Measurements from ENCODE around the gene UBE2I.

UBE2I gene

DNA sequence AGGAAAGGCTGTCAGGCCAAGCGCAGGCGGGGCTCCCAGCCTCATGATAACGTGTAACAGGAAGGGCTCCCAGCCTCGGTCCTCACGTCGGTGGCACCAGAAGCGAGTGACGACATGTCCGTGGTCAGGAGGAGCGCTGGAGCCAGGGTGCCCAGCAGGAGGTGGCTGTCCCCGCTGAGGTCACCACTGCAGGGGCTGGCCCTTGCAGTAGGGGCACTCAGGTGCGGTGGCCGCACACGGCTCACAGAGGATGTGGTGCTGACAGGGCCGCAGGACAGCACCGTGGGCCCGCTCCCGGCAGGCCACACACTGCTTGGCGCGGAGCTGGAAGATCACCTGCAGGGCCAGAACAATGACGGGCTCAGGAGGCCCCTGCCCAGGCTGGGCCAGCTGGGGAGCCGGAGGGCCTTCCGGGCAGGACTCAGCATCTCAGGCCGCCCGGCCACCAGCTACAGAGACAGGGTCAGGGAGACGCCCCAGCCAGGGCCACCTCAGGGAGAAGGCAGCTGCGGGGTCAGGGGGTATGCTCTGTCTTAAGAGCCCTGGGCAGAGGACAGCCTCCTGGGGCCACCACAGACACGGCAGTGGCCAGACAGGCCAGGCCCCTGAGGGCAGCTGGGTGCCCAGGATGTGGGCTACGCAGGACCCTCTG, 56.8 kb downstream of the UBE2I start:
- FAIRE-seq = no peak

DNA sequence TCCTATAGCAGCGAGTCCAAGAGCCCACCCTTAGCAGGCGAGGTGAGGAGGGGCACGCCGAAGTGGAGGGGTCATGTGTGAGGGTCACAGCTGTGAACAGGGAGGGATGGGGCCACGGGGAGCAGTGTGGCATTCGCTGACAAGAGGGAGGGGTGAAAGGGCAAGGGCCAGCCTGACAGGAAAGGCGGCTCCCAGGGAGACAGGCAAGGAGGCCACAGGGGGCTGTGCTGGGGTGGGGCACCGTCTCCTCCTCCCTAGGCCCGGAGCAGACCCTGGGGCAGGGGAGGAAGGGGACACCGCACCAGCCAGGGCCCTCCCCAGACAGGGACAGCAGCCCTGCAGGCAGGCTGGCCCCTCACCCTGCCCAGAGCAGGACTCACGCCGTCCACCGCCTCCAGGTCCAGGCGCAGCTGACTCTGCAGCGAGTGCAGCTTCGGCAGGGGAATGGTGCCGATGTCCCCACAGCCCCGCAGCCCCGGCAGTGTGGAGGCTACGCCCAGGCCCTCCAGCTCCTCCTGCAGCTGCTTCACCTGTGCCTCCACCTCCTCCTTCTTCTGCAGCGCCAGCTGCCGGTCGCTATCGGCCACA, 57.4 kb downstream of the UBE2I start:
- FAIRE-seq = no peak

DNA sequence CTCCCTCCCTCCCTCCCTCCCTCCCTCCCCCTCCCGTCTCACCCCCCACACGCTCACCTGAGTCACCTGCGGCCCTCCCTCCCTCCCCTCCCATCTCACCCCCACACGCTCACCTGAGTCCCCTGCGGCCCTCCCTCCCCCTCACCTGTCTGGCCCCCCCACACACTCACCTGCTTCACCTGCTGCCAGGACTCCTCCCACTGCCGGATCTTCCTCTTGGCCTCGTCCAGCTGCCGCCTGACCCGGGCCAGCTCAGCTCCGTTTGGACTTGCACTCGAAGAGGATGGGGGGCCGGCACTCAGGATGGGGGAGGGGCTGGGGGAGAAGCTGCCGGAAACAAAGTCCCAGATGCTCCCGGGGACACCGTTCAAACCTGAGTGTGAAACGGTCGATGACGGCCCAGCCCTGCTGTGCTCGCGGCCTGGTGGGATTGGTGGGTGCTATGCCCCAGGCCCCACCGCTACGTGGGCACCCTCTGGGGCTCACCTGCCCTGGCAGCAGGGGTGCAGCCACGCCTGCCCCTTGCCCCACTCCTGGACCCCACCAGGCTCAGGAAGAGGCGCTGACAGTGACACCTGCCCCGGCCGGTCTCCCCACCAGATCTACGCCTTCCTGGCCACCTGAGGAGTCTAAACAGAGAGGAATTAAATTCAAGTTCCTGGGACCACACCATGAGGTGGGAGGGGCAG, 58.2 kb downstream of the UBE2I start:
- no peak for FAIRE-seq

DNA sequence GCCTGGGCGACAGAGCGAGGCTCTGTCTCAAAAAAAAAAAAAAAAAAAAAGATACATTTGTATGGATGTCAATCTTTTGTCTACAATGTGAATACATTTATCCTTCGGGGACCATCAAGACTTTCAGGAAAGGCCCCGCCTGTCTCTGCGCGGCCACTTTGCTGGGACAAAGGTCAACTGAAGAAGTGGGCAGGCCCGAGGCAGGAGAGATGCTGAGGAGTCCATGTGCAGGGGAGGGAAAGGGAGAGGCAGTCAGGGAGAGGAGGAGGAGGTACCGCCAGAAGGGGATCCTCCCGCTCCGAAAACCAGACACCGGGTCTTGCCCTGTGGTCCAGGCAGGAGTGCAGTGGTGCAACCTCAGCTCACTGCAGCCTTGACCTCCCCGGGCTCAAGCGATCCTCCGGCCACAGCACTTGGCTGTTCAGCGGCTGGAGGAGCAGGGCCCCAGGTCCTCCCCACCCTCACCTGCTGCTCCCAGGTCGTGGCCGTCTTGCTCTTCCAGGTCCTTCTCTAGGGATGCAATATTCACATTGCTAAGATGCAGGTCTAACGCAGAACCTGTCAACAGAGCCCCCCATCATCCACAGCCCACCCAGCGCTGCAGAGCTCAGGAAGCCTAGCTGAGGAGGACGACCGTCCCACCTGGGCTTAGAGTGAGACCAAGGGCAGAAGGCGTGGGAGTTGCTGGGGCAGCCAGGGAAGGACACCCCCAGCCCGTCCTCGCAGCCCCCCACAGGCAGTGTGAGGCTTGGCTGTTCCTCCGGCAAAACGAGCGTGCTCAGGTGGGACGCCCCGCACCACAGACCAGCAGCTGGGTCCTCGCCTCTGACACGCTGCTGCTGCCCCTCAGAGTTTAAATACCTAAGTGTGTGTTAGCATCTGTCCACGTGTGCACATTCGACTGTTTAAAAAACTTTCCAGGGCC, 61.9 kb downstream of the UBE2I start:
- no peak for FAIRE-seq

DNA sequence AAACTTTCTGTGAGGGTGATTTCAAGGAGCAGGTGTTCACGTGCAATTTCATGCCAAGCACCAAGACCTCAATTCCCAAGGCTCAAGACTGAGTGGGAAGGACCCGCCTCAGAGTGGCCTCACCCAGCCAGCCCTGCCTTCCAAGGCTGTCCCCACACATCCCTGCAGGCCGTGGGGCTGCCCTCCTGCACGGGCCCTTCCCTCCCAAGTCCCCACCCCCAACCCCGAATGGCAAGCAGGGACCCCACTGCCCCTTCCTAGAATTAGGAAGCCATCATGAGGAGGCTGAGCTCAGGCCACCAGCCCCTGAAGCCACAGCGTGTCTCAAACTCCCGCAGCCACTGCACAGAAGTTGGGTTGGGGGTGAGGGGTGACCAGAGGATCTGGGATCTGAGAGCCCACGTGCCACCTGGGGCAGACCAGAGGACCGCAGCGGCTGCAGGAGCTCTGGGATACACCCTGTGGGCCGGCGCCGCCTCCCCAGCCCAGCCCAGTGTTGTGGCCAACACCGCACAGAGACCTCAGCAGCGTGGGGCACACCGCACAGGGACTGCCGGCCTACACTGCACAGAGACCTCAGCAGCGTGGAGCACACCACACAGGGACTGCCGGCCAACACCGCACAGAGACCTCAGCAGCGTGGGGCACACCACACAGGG, 63.0 kb downstream of the UBE2I start:
- FAIRE-seq = no peak

DNA sequence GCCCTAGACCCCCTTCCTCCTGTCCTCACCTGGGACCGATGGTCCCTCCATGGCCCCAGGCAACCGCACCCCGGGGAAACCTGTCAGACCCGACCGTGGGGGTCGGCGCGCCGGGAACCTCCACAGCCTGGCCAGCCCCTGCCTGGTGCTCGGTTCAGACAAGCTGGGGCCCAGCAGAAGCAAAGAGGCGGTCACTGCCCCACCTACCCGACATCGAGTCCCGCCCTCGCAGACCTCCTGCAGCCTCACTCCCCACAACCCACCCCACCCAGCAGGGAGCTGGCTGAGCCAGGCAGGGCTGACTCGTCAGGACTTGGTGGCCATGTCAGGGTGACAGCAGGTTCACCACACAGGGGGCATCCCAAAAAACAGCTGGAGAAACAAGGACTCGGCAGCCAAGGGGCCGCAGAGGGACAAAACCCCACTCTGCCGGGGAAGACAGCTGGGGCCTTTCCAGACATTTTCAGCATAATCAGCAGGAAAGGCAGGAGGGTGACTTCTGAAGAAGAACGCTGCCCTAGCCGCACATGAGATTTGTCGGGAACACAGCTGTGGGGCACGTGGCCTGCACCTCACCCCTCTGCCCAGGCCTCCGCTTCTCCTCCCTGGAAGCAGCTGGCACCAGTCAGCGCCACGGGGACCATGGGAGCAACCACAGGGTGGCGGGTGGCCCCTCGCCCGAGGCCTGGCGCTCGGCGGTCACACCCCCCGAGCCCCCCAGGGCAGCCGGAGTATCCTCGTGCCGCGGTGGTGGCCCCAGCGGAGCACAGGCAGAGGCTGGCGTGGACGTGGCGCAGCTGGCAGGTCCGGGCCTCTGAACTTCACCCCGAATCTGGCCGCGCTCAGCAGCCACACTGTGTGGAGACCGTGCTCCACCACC, 65.2 kb downstream of the UBE2I start:
- no peak for FAIRE-seq

DNA sequence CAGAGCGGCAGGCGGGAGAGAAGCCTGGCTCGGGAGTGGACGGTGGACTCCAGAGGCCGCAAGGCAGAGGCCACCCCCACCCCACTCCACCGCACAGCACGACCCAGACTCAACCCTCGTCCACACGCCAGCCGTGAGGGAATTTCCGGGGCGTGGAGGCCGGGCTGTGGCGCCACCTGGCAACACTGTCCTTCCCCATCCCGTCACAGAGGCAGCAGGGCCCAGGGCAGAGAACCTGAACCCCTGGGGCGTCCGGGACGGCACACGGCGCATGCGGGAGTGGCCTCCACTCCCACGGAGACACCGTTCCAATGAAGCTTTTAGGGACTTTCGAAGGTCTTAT, 65.8 kb downstream of the UBE2I start:
- FAIRE-seq = no peak

DNA sequence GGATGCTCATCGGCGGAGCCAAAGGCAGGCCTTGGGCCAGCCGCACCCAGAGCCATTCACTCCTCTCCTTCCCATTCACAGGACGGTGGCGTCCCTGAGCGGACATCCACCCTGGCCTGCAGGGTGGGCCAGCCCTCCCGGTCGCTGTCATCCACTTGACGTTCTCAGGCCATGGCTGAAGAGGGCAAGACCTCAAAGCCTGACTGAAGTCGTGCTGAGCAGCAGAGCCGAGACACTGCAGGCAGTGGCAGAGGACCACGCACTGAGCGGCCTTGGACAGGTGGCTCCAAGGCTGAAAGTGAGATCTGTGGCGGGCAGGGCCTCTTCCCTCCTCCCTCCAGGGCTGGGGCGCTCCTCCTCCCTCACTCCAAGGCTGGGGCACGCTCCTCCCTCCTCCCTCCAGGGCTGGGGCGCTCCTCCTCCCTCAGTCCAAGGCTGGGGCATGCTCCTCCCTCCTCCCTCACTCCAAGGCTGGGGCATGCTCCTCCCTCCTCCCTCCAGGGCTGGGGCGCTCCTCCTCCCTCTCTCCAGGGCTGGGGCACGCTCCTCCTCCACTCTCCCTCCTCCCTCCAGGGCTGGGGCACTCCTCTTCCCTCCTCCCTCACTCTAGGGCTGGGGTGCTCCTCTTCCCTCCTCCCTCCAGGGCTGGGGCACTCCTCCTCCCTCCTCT, 66.4 kb downstream of the UBE2I start:
- no peak for FAIRE-seq
